HFFc6 (cell line): ENCODE data around the gene GNPDA2. TPM values are rescaled to one million over a fixed set of nuclear protein-coding genes. Genes with fewer than 3 reads are reported as not detected.

Source experiments
- DNase-seq: peaks from one replicate; pipeline ENCODE4 v3.0.0-alpha.2; 2018
- H3K27ac Mint-ChIP-seq: 2 replicates; pipeline ENCODE4 v1.8.0; 2020; ENCODE audit warnings: mild to moderate bottlenecking, mixed read lengths
- H3K27me3 Mint-ChIP-seq: 2 replicates; pipeline ENCODE4 v1.8.0; 2021; ENCODE audit warnings: mild to moderate bottlenecking, moderate library complexity, mixed read lengths; ENCODE audit not compliant: insufficient read depth
- H3K36me3 Mint-ChIP-seq: 2 replicates; pipeline ENCODE4 v1.8.0; 2021; ENCODE audit warnings: low read depth, mixed read lengths
- H3K4me1 Mint-ChIP-seq: 2 replicates; pipeline ENCODE4 v1.8.0; 2020; ENCODE audit warnings: low read depth, mixed read lengths
- H3K4me3 Mint-ChIP-seq: 2 replicates; pipeline ENCODE4 v1.8.0; 2020; ENCODE audit warnings: mild to moderate bottlenecking, moderate library complexity, mixed read lengths
- H3K9me3 Mint-ChIP-seq: 2 replicates; pipeline ENCODE4 v1.8.0; 2020; ENCODE audit warnings: mild to moderate bottlenecking, mixed read lengths
- CTCF ChIP-seq: fragments of 200-600 bp; sonication (generic); IDR thresholded peaks from 2 replicates; pipeline ENCODE4 v1.5.0; 2021; ENCODE audit warnings: antibody characterized with exemption, mild to moderate bottlenecking
- long read RNA-seq: library from polyadenylated mRNA; unstranded; transcript quantifications from one replicate; pipeline ENCODE4 v2.0.0, GENCODE V29; 2019
- total RNA-seq, 6 experiments: library from RNA; stranded (reverse); fragmentation: NEBNext Ultra II Directional; extraction: Animal tissue kit (Norgen Biotek cat#: 25700); gene quantifications; 2 replicates in 1 of 6; 3 replicates in 5 of 6; pipeline ENCODE4 v1.2.3, GENCODE V29; 2021

The GNPDA2 gene
- total RNA-seq, result 10 to 100 TPM; 14.2 to 18.9 (median 17.3) TPM
- long read RNA-seq, full-length matches to known transcripts, result 30 of 40 reads
- long read RNA-seq, partial matches to known transcripts, result 6 of 40 reads
- long read RNA-seq, other reads (novel, unspliced or antisense), result 4 of 40 reads

- Mint-ChIP-seq H3K27ac (peak within 1 kb of the TSS; percentile 85), H3K27me3 (no peaks in the 10 kb centered on the region; the same call in 1 of the 2 replicates), H3K4me3 (peak within 1 kb of the TSS; percentile 99), H3K9me3 (no peaks in the 10 kb centered on the region), H3K4me1 (peaks cover 18% of the 10 kb centered on the region), H3K36me3 (no peaks in the 10 kb centered on the region)
- DNase-seq, result peak; percentile 85
- peak; percentile 52; the same call in 1 of the 2 replicates for TF ChIP-seq CTCF
These were observed at the start of gene GNPDA2 for GRCh38 chr4:44726038-44726871. TSS of gene GNPDA2 (minus strand) at chr4:44726556. CDS start at chr4:44722207, 4,349 bp downstream.

DNA sequence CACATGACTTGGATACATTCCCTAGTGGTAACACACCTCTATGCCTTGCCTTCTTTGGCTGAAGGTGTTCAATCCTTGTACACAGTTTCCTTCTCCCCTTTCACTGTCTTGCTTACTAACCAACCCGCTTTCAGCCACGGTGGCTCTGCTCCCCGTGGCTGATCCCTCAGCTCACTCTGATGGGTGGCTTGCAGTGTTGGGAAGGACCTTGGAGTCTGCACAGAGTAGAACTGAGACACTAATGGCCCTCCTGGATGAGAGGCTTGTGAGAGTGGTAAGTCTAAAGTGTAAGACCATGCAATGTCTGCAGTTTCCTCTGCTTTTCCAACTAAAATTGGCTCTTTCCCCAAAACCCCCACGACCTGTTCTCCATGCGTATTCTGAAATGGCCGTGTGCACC, 46.0 kb upstream of the GNPDA2 start:
- no peak for TF ChIP-seq CTCF
- H3K27ac Mint-ChIP-seq, result no peak overlapping the region
- no peak overlapping the region for H3K4me3 Mint-ChIP-seq
- H3K9me3 Mint-ChIP-seq, result peaks cover 26% of the 10 kb centered on the region
- H3K27me3 Mint-ChIP-seq, result peaks cover 1% of the 10 kb centered on the region; the same call in 1 of the 2 replicates
- no peaks in the 10 kb centered on the region for H3K4me1 Mint-ChIP-seq
- no peak for DNase-seq
- H3K36me3 Mint-ChIP-seq, result no peaks in the 10 kb centered on the region

DNA sequence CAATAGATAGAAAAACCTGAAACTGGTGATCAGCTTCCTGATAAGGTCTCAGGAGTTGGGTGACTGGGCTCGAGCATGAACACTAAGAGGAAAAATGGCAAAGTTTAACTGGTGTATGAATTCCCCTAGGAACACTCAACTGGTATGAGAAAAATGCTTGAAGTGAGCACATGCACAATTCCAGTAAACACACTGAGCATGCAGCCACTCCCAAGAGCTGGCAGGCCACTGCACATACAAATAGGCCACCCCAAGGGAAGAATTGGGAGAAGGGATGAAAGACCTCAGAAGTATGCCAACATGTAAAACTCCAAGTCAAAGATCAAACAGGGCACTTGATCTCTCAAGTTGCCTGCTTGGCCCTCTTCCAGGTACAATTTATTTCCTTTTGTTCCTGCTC, 45.4 kb upstream of the GNPDA2 start:
- no peak overlapping the region for H3K27ac Mint-ChIP-seq
- TF ChIP-seq CTCF, result no peak
- H3K36me3 Mint-ChIP-seq, result no peaks in the 10 kb centered on the region

DNA sequence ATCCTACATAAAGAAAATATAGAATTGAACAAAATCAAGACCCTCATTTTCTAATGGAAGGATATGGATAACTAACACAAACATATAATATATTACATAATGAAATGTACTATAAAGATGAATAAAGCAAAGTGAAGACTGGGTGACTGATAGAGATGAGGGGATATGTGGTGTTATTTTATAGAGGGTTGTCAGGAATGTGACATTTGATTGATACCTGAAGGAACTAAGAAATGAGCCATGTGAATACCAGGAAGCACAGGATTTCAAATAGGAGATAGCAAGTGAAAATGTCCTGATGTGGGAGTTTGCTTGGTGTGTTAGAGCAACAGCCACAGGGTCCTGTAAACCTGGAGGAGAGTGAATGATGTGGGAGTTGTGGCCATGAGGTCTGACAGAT, 40.1 kb upstream of the GNPDA2 start:
- no peaks in the 10 kb centered on the region for H3K4me1 Mint-ChIP-seq
- no peak for DNase-seq
- H3K4me3 Mint-ChIP-seq, result no peak overlapping the region
- no peaks in the 10 kb centered on the region for H3K9me3 Mint-ChIP-seq
- no peaks in the 10 kb centered on the region for H3K36me3 Mint-ChIP-seq
- no peaks in the 10 kb centered on the region for H3K27me3 Mint-ChIP-seq
- no peak for TF ChIP-seq CTCF
- H3K27ac Mint-ChIP-seq, result no peak overlapping the region

More for the DNA sequence above, 45.4 kb upstream of the GNPDA2 start:
- no peak for DNase-seq
- peaks cover 26% of the 10 kb centered on the region for H3K9me3 Mint-ChIP-seq
- no peaks in the 10 kb centered on the region for H3K4me1 Mint-ChIP-seq
- H3K4me3 Mint-ChIP-seq, result no peak overlapping the region
- H3K27me3 Mint-ChIP-seq, result peaks cover 1% of the 10 kb centered on the region; the same call in 1 of the 2 replicates

DNA sequence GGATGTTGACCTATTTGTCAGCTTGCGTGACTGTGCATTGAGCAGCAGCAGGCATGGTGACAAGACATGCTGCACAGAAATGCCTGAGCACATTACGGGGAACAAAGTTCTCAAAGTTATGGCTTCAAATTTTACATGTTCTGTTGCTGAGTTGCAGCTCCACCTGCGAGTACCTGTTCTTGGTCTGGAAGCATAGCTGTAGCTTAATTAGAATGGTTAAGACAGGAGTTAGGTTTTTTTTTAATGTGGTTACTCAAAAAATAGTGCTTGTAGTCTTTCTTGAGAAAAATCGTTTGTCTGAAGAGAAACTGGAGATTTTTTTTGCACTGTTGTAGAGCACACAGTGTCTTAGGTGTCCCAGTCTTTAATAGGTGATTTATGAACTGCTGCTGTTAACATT, 38.8 kb upstream of the GNPDA2 start:
- Mint-ChIP-seq H3K4me3 (no peak overlapping the region), H3K9me3 (no peaks in the 10 kb centered on the region), H3K4me1 (peaks cover 6% of the 10 kb centered on the region), H3K36me3 (no peaks in the 10 kb centered on the region), H3K27me3 (no peaks in the 10 kb centered on the region; the same call in 1 of the 2 replicates), H3K27ac (no peak overlapping the region)
- no peak for TF ChIP-seq CTCF
- no peak for DNase-seq
